GM15510 (cell line): ENCODE results near the gene NARS2.

Source experiments
- POLR2A ChIP-seq: IDR thresholded peaks from 3 replicates; pipeline ENCODE4 v1.6.1; 2011; ENCODE audit warnings: borderline replicate concordance; ENCODE audit not compliant: insufficient read length; ENCODE audit errors: extremely low read depth

Gene NARS2

DNA sequence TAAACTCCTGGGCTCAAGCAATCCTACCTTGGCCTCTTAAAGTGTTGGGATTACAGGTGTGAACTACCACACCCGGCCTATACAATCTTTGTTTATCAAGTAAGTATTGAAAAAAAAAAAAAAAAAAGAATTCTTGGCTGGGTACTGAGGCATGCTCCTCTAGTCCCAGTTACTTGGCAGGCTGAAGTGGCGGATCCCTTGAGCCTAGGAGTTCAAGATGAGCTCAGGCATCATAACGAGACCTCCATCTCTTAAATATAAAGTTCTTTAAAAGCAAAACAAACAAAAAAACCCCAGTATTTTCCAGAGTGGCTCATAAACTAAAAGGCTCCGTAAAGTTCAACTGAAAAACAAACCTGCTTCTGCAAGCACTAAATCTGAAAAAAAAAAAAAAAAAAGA is 106.7 kb downstream of the NARS2 start:
- no peak for TF ChIP-seq POLR2A

DNA sequence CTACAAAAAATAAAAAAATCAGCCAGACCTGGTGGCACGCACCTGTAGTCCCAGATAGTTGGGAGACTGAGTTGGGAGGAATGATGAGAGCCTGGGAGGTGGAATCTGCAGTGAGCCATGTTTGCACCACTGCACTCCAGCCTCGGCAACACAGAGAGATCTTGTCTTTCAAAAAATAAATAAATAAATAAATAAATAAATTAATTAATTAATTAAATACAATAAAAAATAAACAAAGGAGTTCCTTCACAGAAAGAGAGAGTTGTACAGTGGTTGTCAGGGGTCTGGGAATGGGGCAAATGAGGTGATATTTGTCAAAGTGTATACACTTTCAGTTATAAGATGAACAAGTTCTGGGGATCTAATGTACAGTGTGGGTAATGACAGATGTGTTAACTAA is 107.3 kb downstream of the NARS2 start:
- TF ChIP-seq POLR2A = no peak

DNA sequence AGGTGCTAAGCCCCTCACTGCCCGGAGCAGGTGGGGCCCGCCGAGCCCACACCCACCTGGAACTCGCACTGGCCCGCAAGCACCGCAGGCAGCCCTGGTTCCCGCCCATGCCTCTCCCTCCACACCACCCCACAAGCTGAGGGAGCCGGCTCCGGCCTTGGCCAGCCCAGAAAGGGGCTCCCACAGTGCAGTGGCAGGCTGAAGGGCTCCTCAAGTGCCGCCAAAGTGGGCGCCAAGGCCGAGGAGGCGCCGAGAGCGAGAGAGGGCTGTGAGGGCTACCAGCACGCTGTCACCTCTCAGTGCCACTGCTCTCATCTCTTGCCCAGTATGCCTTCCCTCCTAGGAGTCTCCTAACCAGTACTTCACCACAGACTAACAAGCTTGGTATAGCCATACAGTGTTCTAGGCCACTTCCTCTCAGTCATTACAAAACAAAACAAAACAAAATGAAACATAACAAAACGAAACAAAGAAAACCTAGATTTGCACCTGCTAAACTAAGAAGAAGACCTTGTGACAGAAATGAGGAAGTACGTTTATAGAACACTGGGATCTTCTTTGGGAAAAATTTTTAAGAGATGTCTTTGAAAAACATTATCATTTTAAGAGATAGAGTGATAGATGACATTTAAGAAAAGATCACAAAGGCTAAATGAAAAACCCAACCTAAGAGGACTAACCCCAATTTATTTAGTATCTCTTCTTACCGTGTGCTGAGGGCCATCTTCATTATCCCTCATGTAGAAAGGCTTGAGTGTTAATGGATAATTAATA is 109.3 kb downstream of the NARS2 start:
- no peak for TF ChIP-seq POLR2A

DNA sequence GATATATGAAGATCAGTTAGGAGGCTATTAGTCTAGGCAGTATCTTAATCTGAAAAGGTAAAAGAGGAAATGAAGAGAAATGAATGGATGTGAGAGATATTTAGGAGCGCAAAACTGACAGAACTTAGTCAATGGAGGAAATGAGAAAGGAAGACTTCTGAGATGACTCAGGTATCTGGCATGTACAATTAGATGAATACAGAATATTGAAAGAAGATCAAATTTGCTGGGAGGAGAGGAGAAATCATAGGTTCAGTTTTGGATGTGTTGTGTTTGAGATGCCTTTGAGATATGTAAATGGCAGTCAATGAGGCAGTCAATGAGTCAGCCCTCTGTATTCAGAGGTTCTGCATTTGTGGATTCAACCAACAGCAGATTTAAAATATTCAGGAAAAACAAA is 114.2 kb downstream of the NARS2 start:
- TF ChIP-seq POLR2A = no peak

DNA sequence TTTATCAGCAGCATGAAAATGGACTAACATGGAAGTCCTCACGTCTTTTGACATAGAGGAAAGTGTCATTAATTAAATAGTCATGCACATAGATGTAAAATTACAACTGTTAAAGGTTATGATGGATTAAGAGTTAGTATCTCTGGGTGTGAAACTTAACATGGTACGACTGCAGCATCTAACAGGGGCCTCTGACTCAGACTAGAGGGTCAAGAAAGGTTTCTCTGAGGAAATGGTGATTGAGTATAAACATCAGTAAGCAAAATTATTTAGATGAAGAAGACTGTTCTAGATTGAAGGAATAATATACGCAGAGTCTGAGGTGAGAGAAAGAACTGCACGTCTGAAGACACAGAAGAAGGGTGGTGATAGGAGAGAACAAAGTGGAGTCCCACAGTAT is 114.9 kb downstream of the NARS2 start:
- TF ChIP-seq POLR2A = no peak

DNA sequence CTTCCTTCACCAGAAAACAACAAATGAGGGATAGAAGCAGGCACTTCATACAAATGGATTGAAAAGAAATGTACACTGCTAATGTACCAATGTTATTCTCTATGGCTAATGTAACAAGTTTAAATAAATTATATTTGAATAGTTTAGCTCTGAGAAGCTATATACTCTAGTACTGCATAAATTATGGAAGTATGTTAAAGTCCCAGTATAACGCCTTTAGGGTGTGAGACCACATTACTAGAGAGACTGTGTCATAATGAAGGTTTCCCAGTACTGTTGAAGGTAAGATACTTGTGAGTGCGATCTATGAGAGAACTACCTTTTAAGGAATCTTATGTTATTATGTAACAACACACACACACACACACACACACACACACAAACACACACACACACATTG is 117.2 kb downstream of the NARS2 start:
- no peak for TF ChIP-seq POLR2A

DNA sequence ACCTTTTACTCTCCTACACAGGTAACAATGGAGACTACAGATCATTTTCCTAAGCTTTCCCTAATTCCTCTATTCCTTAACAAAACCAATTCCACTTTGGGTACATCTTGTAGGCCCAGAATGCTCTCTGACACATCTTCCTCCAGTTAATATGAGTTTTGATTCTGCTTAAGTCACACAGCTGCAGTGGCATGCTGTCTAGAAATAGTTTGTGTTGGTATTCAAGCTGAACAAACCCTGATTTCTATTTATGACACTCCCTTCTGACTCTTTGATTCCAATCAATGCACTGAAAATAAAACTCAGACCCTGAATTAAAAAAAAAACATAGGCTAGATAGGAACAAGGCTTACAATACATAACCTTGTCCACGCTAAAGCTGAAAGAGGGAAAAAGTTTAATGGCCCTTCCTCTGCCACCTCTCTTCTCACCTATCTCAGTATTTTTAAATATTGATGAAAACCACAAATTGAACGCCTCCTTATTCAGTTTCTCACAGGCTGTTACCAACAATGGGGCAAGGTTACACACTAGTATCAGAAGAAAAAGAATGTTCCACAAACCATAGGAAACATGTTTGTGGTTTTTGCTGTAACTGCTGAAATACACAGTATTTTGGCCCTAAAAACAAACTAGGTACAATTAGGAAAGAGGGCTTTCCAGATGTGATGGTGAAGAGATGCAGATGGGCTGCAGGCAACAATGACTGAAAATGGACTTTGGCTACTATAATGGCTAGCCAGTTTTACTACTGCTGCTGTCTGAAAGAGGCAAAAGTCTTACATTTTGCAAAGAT is 121.3 kb downstream of the NARS2 start:
- no peak for TF ChIP-seq POLR2A

DNA sequence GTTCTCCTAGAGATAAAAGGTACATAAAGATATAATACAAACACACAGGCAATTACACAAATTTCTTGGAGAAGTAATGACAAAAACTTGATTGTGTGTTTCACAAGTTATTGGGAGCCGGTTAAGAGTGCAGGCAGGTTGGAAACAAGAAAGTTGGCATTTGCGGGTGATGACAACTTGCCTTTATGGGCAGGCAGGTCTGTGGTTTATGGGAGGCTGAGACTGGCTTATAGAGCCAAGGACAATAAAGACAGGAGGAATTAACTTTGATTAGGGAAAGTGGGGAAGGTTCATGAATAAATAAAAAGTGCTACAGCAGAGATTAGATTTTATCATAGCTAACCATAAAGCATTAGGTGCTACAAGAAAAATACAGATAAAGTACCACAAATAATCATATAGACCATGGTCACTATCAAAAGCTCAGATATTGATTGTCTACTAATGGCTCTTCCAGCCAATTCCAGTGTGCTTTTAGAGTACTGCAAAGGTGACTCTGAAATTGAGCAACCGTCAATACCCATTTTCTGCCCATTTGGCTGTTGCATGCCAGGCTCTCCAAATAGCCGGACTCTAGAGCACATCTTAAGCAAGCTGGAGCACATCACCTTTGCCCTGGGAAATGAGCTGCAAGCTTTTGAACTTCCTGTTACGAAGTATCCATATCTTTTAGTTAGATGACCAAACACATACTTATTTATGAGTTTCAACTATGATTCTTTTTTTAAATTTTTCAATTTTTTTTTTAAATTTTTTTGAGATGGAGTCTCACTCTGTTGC is 123.1 kb downstream of the NARS2 start:
- no peak for TF ChIP-seq POLR2A

DNA sequence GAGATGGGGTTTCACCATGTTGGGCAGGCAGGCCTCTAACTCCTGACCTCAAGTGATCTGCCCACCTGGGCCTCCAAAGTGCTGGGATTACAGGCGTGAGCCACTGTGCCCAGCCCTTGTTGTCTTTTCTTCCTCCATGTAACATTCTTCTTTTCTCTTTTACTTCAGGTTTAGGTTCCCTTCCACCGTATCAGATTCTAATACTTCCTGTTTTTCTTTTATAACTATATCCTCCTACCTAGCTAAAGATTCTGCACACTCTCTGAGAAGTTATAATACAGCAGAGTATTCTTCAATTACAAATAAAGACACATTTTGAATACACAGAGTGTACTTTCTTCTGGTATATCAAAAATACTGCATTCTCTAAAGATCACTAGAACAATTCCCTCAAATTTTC is 123.8 kb downstream of the NARS2 start:
- no peak for TF ChIP-seq POLR2A

DNA sequence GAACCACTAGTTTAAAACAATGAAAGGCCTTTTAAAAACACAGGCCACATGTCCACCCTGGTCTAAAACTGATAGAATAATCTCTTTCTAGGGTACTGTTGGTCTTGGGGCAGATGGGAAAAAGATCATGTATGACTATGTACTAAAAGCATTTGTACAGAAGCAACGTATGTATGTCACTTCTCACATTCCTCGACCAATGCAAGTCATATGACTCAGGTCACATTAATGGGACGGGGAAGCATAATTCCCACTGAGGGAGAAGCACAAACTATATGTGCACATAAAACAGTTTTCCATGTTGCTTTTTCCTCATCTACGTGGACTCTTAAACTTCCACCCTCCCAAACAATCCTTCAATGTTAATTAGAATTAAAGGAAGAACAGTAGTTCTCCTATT is 124.8 kb downstream of the NARS2 start:
- TF ChIP-seq POLR2A = no peak

DNA sequence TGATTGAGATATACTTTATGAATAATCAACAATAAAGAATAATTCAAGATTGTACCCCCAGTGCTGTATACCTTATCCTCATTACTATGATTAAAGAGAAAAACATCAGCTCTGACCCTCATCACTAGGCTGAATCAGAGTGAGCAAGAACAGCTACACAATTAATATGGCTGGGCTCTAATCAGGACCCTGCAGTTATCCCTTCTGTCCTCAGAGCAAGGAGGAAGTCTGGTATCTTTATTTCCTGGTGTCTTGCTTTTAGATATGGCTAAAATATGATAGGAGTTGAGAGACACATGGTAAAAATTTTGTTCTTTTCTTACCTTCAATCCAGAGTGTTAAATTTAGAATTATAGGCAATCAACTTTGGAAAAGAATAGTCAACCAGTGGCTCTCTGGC is 128.5 kb downstream of the NARS2 start:
- TF ChIP-seq POLR2A = no peak

DNA sequence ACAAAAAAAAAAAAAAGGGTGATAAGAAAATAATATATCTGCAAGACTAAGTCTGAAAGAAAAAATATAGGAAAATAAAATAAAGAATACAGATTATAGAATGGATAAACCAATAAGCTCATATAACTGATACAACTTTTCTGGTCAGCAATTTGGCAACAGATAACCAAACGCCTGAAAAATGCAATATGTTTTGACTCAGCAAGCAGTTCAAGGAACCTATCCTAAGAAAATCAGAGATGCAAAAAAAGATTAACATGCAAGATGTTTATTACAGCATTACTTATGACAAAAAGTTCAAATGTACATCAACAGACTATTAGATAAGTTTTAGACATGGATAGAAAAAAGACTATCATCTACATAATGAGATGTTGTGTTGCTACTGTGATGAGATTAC is 129.9 kb downstream of the NARS2 start:
- TF ChIP-seq POLR2A = no peak

DNA sequence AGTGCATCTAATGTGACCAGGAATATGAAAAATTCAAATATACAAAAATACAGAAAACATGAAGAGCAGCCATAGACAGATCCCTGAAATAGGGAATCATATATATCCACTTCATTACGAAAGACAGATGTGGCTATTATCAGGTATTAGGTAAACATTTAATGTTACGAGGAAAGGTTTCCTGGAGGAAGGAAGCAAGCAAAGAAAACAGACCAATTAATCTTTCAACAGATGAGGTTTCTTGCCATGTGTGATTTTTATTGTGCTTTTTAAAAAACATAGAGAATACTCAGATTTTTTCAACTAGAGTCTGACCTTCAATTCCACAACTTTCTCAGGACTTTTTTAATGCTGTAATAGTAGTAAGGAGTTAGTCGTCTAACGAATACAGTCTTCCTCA is 132.7 kb downstream of the NARS2 start:
- TF ChIP-seq POLR2A = no peak

DNA sequence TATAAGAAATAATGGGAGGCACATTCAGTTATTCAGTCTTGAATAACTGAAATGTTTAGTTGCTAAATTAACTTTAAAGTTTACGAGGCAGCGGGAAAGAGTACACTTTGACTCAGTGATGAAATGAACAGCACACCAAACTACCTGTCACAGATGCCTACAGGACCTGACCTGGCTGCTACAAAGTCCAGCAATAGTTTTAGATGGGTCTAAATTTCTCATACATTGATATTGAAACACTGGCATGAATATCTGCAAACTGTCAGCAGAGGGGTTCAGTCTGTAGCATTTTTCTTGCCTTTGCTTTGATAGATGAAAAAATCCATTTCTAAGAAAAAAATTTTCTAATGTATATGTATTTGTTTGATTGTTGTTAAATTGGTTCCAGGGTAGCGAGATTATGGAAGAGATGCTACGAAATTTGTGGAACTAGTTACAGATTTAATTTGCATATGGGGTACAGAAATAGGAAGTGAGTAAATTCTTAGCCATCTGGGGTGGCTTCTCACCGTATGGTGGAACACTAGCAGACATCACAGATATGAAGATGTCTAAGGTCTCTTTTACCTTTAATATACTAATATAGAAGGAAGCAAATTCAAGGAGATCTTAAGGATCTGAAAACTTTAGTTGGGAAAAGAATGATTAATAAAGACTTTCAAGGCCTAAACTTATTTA is 136.2 kb downstream of the NARS2 start:
- no peak for TF ChIP-seq POLR2A

DNA sequence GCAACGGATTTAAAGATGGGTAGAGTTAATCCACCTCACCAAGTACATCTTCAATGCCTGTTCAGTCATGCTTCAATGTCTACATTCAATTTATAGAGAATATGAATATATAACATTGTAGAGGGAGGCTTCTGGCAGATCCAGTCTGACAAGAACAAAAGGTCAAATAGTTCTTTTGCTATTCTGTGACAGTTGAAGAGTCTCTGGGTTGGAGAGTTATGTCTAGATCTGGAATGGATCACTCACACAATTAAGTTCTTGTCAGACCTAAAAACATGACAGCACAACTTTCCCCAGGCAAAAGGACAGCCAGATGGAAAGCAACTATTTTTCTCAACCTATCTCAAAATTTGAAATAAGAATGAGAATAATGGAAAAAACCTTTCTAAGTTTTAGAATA is 141.7 kb downstream of the NARS2 start:
- TF ChIP-seq POLR2A = no peak
